ENCODE results near the gene HAVCR1.
"Not testable (repeated sequence)": the region's sequence is repeated elsewhere in the genome, so short reads cannot be mapped to it uniquely, and the experiment has no call there.

DNA sequence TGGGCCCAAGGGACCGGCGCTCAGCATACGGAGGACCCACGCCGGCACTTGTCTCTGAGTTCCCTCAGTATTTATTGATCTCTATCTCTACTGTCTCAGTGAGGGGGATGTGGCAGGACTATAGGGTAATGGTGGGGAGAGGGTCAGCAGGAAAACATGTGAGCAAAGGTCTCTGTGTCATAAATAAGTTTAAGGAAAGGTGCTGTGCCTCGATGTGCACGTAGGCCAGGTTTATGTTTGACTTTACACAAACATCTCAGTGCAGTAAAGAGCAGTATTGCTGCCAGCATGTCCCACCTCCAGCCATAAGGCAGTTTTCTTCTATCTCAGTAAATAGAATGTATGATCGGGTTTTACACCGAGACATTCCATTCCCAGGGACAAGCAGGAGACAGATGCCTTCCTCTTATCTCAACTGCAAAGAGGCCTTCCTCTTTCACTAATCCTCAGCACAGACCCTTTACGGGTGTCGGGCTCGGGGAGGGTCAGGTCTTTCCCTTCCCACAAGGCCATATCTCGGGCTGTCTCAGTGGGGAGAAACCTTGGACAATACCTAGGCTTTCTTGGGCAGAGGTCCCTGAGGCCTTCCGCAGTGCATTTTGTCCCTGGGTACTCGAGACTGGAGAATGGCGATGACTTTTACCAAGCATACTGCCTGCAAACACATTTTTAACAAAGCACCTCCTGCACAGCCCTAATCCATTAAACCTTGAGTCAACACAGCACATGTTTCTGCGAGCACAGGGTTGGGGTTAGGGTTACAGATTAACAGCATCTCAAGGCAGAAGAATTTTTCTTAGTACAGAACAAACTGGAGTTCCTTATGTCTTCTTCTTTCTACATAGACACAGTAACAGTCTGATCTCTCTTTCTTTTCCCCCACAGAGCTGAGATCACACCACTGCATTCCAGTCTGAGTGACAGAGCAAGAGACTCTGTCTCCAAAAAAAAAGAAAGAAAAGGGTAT, 24.5 kb downstream of the HAVCR1 start:
- TF ChIP-seq, protein P1, sequence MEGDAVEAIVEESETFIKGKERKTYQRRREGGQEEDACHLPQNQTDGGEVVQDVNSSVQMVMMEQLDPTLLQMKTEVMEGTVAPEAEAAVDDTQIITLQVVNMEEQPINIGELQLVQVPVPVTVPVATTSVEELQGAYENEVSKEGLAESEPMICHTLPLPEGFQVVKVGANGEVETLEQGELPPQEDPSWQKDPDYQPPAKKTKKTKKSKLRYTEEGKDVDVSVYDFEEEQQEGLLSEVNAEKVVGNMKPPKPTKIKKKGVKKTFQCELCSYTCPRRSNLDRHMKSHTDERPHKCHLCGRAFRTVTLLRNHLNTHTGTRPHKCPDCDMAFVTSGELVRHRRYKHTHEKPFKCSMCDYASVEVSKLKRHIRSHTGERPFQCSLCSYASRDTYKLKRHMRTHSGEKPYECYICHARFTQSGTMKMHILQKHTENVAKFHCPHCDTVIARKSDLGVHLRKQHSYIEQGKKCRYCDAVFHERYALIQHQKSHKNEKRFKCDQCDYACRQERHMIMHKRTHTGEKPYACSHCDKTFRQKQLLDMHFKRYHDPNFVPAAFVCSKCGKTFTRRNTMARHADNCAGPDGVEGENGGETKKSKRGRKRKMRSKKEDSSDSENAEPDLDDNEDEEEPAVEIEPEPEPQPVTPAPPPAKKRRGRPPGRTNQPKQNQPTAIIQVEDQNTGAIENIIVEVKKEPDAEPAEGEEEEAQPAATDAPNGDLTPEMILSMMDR (IDR thresholded peaks at IDR 0.05), result not testable (repeated sequence)
- TF ChIP-seq POLR2A (IDR thresholded peaks at IDR 0.05), result not testable (repeated sequence)
